EL (cell line): ENCODE data around the gene SLC66A2.
A peak's percentile ranks its signal among the peaks of the same experiment; 100 is the strongest.

ENCODE experiments used
- DNase-seq: peaks from one replicate; pipeline ENCODE4 v3.0.0-alpha.2; 2016

The SLC66A2 gene

GRCh38 chr18:79864006-79864725, 87.3 kb downstream of the SLC66A2 start:
- DNase-seq: no peak

GRCh38 chr18:79863161-79864005, 88.1 kb downstream of the SLC66A2 start:
- DNase-seq: no peak

- no peak for DNase-seq
These were observed 88.9 kb downstream of the SLC66A2 start for GRCh38 chr18:79862562-79862961.

GRCh38 chr18:79861687-79862086, 89.8 kb downstream of the SLC66A2 start:
- DNase-seq: no peak

- no peak for DNase-seq
These were observed 92.1 kb downstream of the SLC66A2 start for GRCh38 chr18:79859314-79859713.

GRCh38 chr18:79857082-79857671, 94.3 kb downstream of the SLC66A2 start:
- no peak for DNase-seq

GRCh38 chr18:79856119-79857007, 95.1 kb downstream of the SLC66A2 start:
- DNase-seq: peak; percentile 29

GRCh38 chr18:79855147-79855933, 96.1 kb downstream of the SLC66A2 start:
- DNase-seq: peak; percentile 8

- DNase-seq: no peak
These were observed 97.5 kb downstream of the SLC66A2 start for GRCh38 chr18:79853993-79854364.

- DNase-seq: no peak
These were observed 98.0 kb downstream of the SLC66A2 start for GRCh38 chr18:79853303-79853992.

GRCh38 chr18:79852561-79853302, 98.7 kb downstream of the SLC66A2 start:
- DNase-seq: no peak
